Nucleus accumbens (tissue), 56 donors: ENCODE data around the gene DAPK1.
"Not testable (repeated sequence)": the region's sequence is repeated elsewhere in the genome, so short reads cannot be mapped to it uniquely, and the experiment has no call there.

Experiments
- DNase-seq, 56 donors: peaks; one replicate each; lab custom pipeline; 2025; lab: John Stamatoyannopoulos, UW

DAPK1 gene

GRCh38 chr9:87540444-87541105 is 42.9 kb downstream of the DAPK1 start:
- no peak for DNase-seq

GRCh38 chr9:87541663-87542062 is 44.0 kb downstream of the DAPK1 start:
- DNase-seq, result no peak

GRCh38 chr9:87542141-87542540 is 44.5 kb downstream of the DAPK1 start:
- DNase-seq, result no peak

- no peak for DNase-seq
These were observed 45.6 kb downstream of the DAPK1 start for GRCh38 chr9:87543251-87543650.

GRCh38 chr9:87545858-87546257 is 48.2 kb downstream of the DAPK1 start:
- no peak for DNase-seq

- peak in 6 of 56 donors; percentile 22 to 44 (median 34) for DNase-seq
These were observed 49.0 kb downstream of the DAPK1 start for GRCh38 chr9:87546704-87547103.

- no peak for DNase-seq
These were observed 50.0 kb downstream of the DAPK1 start for GRCh38 chr9:87547671-87548081.

- no peak for DNase-seq
These were observed 50.5 kb downstream of the DAPK1 start for GRCh38 chr9:87548159-87548558.

GRCh38 chr9:87549088-87549487 is 51.4 kb downstream of the DAPK1 start:
- DNase-seq, result not testable (repeated sequence)

- no peak for DNase-seq
These were observed 52.1 kb downstream of the DAPK1 start for GRCh38 chr9:87549791-87550190.

GRCh38 chr9:87550253-87550954 is 52.7 kb downstream of the DAPK1 start:
- no peak for DNase-seq

- DNase-seq, result no peak
These were observed 54.1 kb downstream of the DAPK1 start for GRCh38 chr9:87551772-87552217.

GRCh38 chr9:87554171-87554910 is 56.7 kb downstream of the DAPK1 start:
- DNase-seq, result no peak

- DNase-seq, result no peak
These were observed 57.3 kb downstream of the DAPK1 start for GRCh38 chr9:87554976-87555375.

GRCh38 chr9:87556039-87556438 is 58.4 kb downstream of the DAPK1 start:
- DNase-seq, result no peak

- no peak for DNase-seq
These were observed 59.2 kb downstream of the DAPK1 start for GRCh38 chr9:87556821-87557220.

- DNase-seq, result peak in 1 of 56 donors; percentile 25
These were observed 60.3 kb downstream of the DAPK1 start for GRCh38 chr9:87557996-87558395.

- no peak for DNase-seq
These were observed 61.0 kb downstream of the DAPK1 start for GRCh38 chr9:87558606-87559190.

GRCh38 chr9:87562062-87562461 is 64.4 kb downstream of the DAPK1 start:
- DNase-seq, result no peak

- no peak for DNase-seq
These were observed 65.0 kb downstream of the DAPK1 start for GRCh38 chr9:87562530-87563170.

GRCh38 chr9:87564111-87564510 is 66.4 kb downstream of the DAPK1 start:
- DNase-seq, result no peak
